OCI-LY1 (cell line): ENCODE data around the gene SHROOM2.

Experiments used
- CTCF ChIP-seq: fragments of 200-600 bp; sonication (generic), shearing (Covaris generic); IDR thresholded peaks from 2 replicates; pipeline ENCODE4 v1.5.1; 2017; ENCODE audit warnings: mild to moderate bottlenecking, antibody characterized with exemption, low read length, moderate library complexity, mixed read lengths
- EZH2 ChIP-seq: fragments of 200-600 bp; sonication (generic), shearing (Covaris generic); IDR thresholded peaks from 2 replicates; pipeline ENCODE4 v1.8.0; 2017; ENCODE audit warnings: borderline replicate concordance, mixed run types, mild to moderate bottlenecking, antibody characterized with exemption, low read length, moderate library complexity, mixed read lengths

GRCh38 chrX:9825129-9825790 lies 39.0 kb downstream of the SHROOM2 start:
- TF ChIP-seq CTCF (no peak), EZH2 (no peak)
